Smooth muscle cell (in vitro differentiated cells): Measurements from ENCODE around the gene SCARF1. TPM values are rescaled to one million over a fixed set of nuclear protein-coding genes. Genes with fewer than 3 reads are reported as not detected.
A peak's percentile ranks its signal among the peaks of the same experiment; 100 is the strongest.

Source experiments
- DNase-seq: peaks from one replicate; lab custom pipeline; 2025; ENCODE audit not compliant: unreplicated experiment; lab: John Stamatoyannopoulos, UW
- H2AFZ ChIP-seq: fragments of 200-600 bp; sonication (generic); 2 replicates; pipeline ENCODE4 v1.6.0; 2016; ENCODE audit warnings: antibody characterized with exemption, low read depth, mild to moderate bottlenecking
- H3F3A ChIP-seq: fragments of 200-600 bp; sonication (generic); 2 replicates; pipeline ENCODE4 v1.6.0; 2017; ENCODE audit warnings: antibody characterized with exemption, low read depth
- H3K27ac ChIP-seq: fragments of 200-600 bp; sonication (generic); 2 replicates; pipeline ENCODE4 v1.5.1; 2016; ENCODE audit warnings: low read depth, mild to moderate bottlenecking
- H3K27me3 ChIP-seq: fragments of 200-600 bp; sonication (generic); 2 replicates; pipeline ENCODE4 v1.6.1; 2016; ENCODE audit warnings: low read depth, mild to moderate bottlenecking
- H3K36me3 ChIP-seq: fragments of 200-600 bp; sonication (generic); 2 replicates; pipeline ENCODE4 v1.5.1; 2016; ENCODE audit warnings: low read depth
- H3K4me1 ChIP-seq: fragments of 200-600 bp; sonication (generic); 2 replicates; pipeline ENCODE4 v1.5.1; 2016; ENCODE audit warnings: low read depth
- H3K4me2 ChIP-seq: fragments of 200-600 bp; sonication (generic); 2 replicates; pipeline ENCODE4 v1.6.0; 2016; ENCODE audit warnings: mild to moderate bottlenecking
- H3K4me3 ChIP-seq: fragments of 200-600 bp; sonication (generic); 2 replicates; pipeline ENCODE4 v1.5.1; 2016; ENCODE audit warnings: mild to moderate bottlenecking
- H3K79me2 ChIP-seq: fragments of 200-600 bp; sonication (generic); 2 replicates; pipeline ENCODE4 v1.6.0; 2016; ENCODE audit warnings: low read depth, mild to moderate bottlenecking
- H3K9ac ChIP-seq: fragments of 200-600 bp; sonication (generic); 2 replicates; pipeline ENCODE4 v1.6.0; 2016; ENCODE audit warnings: low read depth
- H3K9me3 ChIP-seq: fragments of 200-600 bp; sonication (generic); replicated peaks from 2 replicates; pipeline ENCODE4 v1.5.1; 2016; ENCODE audit warnings: low read depth
- H4K20me1 ChIP-seq: fragments of 200-600 bp; sonication (generic); 2 replicates; pipeline ENCODE4 v1.6.0; 2016; ENCODE audit warnings: low read depth
- CTCF ChIP-seq: fragments of 200-600 bp; sonication (generic); IDR thresholded peaks from 2 replicates; pipeline ENCODE4 v1.5.1; 2017; ENCODE audit warnings: borderline replicate concordance, mild to moderate bottlenecking, antibody characterized with exemption; ENCODE audit not compliant: insufficient read depth, poor library complexity, severe bottlenecking
- WGBS: methylation state at CpG from one replicate; pipeline ENCODE4 v1.1.7; 2016; ENCODE audit warnings: low lambda C conversion rate; 5-methylcytosine and 5-hydroxymethylcytosine counted together
- polyA plus RNA-seq: library from polyadenylated mRNA; unstranded; fragments of >200 nt; fragmentation: Nextera tagmentation; extraction: Ambion mirVana; gene quantifications from 2 replicates; pipeline ENCODE4 v1.2.1, GENCODE V29; 2016
- total RNA-seq: library from RNA; depleted of rRNA; stranded (reverse); fragments of >200 nt; gene quantifications from 2 replicates; pipeline ENCODE4 v1.2.3, GENCODE V29; 2014

The SCARF1 gene
- total and polyA plus RNA-seq, 2 experiments from 2014 or later = 0.11 to 0.63 TPM

GRCh38 chr17:1629504-1630310 is 15.8 kb downstream of the SCARF1 start:
- 14% methylated on average over 44 of the region's 45 CpGs for WGBS
- Histone ChIP-seq H3F3A (no peaks in the 10 kb centered on the region), H3K79me2 (no peaks in the 10 kb centered on the region), H3K9me3 (no peaks in the 10 kb centered on the region), H3K4me2 (peak overlapping the region; percentile 97), H3K4me3 (peak overlapping the region; percentile 65), H3K27me3 (no peaks in the 10 kb centered on the region), H3K4me1 (peaks cover 25% of the 10 kb centered on the region), H3K9ac (peak overlapping the region; percentile 6), H3K36me3 (no peaks in the 10 kb centered on the region), H4K20me1 (no peaks in the 10 kb centered on the region), H3K27ac (no peak overlapping the region), H2AFZ (peak overlapping the region; percentile 51)
- TF ChIP-seq CTCF = peak; percentile 29
- no peak for DNase-seq

GRCh38 chr17:1628856-1629503 is 16.6 kb downstream of the SCARF1 start:
- no peaks in the 10 kb centered on the region for H3F3A ChIP-seq
- H3K9ac ChIP-seq = peak overlapping the region; percentile 6
- H2AFZ ChIP-seq = peak overlapping the region; percentile 51

GRCh38 chr17:1627982-1628855 is 17.3 kb downstream of the SCARF1 start, which contains the start of gene SLC43A2:
Gene SLC43A2, minus strand, starts transcription at chr17:1628834. Its CDS starts 960 bp downstream, at chr17:1627874.
- under 1% methylated on average over 43 of the region's 95 CpGs for WGBS
- Histone ChIP-seq H3K36me3 (no peaks in the 10 kb centered on the region), H3K9me3 (no peaks in the 10 kb centered on the region), H3K27ac (peak within 1 kb of the TSS; percentile 15), H3K79me2 (no peaks in the 10 kb centered on the region), H4K20me1 (no peaks in the 10 kb centered on the region), H3F3A (no peaks in the 10 kb centered on the region), H2AFZ (peak within 1 kb of the TSS; percentile 67), H3K9ac (peak within 1 kb of the TSS; percentile 6), H3K4me2 (peak within 1 kb of the TSS; percentile 97), H3K27me3 (no peaks in the 10 kb centered on the region), H3K4me1 (peaks cover 25% of the 10 kb centered on the region), H3K4me3 (peak within 1 kb of the TSS; percentile 65)
- no peak for TF ChIP-seq CTCF
- DNase-seq = peak; percentile 53

More at GRCh38 chr17:1628856-1629503, 16.6 kb downstream of the SCARF1 start:
- no peaks in the 10 kb centered on the region for H3K79me2 ChIP-seq
- peak; percentile 75 for DNase-seq
- H3K4me3 ChIP-seq = peak overlapping the region; percentile 65
- no peaks in the 10 kb centered on the region for H4K20me1 ChIP-seq
- WGBS = 2% methylated on average over 40 of the region's 77 CpGs
- H3K9me3 ChIP-seq = no peaks in the 10 kb centered on the region
- H3K36me3 ChIP-seq = no peaks in the 10 kb centered on the region
- peaks cover 25% of the 10 kb centered on the region for H3K4me1 ChIP-seq
- H3K4me2 ChIP-seq = peak overlapping the region; percentile 97
- TF ChIP-seq CTCF = peak; percentile 36
- no peaks in the 10 kb centered on the region for H3K27me3 ChIP-seq
- peak overlapping the region; percentile 15 for H3K27ac ChIP-seq
